HG02885 (cell line): Measurements from ENCODE around the gene KLHL22.
"Not testable (repeated sequence)": the region's sequence is repeated elsewhere in the genome, so short reads cannot be mapped to it uniquely, and the experiment has no call there.

Source experiments
- ATAC-seq: cut with Tn5 transposase; IDR thresholded peaks from one replicate; pipeline ENCODE4 v1.9.1; 2021; ENCODE audit warnings: mild to moderate bottlenecking; ENCODE audit not compliant: unreplicated experiment, poor library complexity

KLHL22 gene

GRCh38 chr22:20525048-20525447 is 29.5 kb upstream of the KLHL22 start:
- no peak for ATAC-seq

- no peak for ATAC-seq
Measured at GRCh38 chr22:20524004-20524481, 28.4 kb upstream of the KLHL22 start.

- ATAC-seq, result no peak
Measured at GRCh38 chr22:20523086-20523983, 27.7 kb upstream of the KLHL22 start.

GRCh38 chr22:20522134-20523004 is 26.8 kb upstream of the KLHL22 start:
- ATAC-seq, result no peak

GRCh38 chr22:20520093-20520511 is 24.5 kb upstream of the KLHL22 start:
- no peak for ATAC-seq

- ATAC-seq, result no peak
Measured at GRCh38 chr22:20519558-20519957, 24.0 kb upstream of the KLHL22 start.

- ATAC-seq, result no peak
Measured at GRCh38 chr22:20517841-20518592, 22.4 kb upstream of the KLHL22 start.

GRCh38 chr22:20517422-20517821 is 21.8 kb upstream of the KLHL22 start:
- no peak for ATAC-seq

GRCh38 chr22:20516399-20516798 is 20.8 kb upstream of the KLHL22 start:
- ATAC-seq, result no peak

GRCh38 chr22:20514658-20515406 is 19.2 kb upstream of the KLHL22 start:
- no peak for ATAC-seq

GRCh38 chr22:20511578-20512229 is 16.1 kb upstream of the KLHL22 start:
- ATAC-seq, result no peak

GRCh38 chr22:20510811-20511577 is 15.4 kb upstream of the KLHL22 start:
- no peak for ATAC-seq

GRCh38 chr22:20509344-20510047 is 13.9 kb upstream of the KLHL22 start:
- ATAC-seq, result no peak

GRCh38 chr22:20508815-20509271 is 13.2 kb upstream of the KLHL22 start:
- ATAC-seq, result no peak

- ATAC-seq, result not testable (repeated sequence)
Measured at GRCh38 chr22:20508067-20508755, 12.6 kb upstream of the KLHL22 start.

GRCh38 chr22:20507253-20508066 is 11.9 kb upstream of the KLHL22 start, which contains the start of gene MED15:
Gene MED15, plus strand, starts transcription at chr22:20507610. Its CDS starts 69 bp downstream, at chr22:20507679.
- peak; percentile 88 for ATAC-seq
